Measurements from ENCODE around the gene PARP9.

GRCh38 chr3:122502941-122503340 lies 61.2 kb downstream of the PARP9 start:
- no peak for TF ChIP-seq CTCF (IDR thresholded peaks at IDR 0.05)
- TF ChIP-seq EZH2 (IDR thresholded peaks at IDR 0.05; ENCODE audit: borderline replicate concordance, insufficient read depth, low read depth, low read length, poor library complexity, severe bottlenecking) = no peak

All from B cell (primary cell).